Suprapubic skin (tissue), 4 donors: ENCODE data around the gene VEPH1. TPM values are rescaled to one million over a fixed set of nuclear protein-coding genes. Genes with fewer than 3 reads are reported as not detected.

ENCODE experiments used
- DNase-seq, 2 donors: peaks; one replicate each; pipeline ENCODE4 v3.0.0-alpha.2; 2019; ENCODE audit warnings: low spot score in 2 of 2
- H3K27ac ChIP-seq: fragments of 200-600 bp; sonication (generic); one replicate; pipeline ENCODE4 v1.5.1; 2019
- H3K27me3 ChIP-seq: fragments of 200-600 bp; sonication (generic); one replicate; pipeline ENCODE4 v1.5.1; 2019
- H3K36me3 ChIP-seq: fragments of 200-600 bp; sonication (generic); one replicate; pipeline ENCODE4 v1.5.1; 2019
- H3K4me1 ChIP-seq: fragments of 200-600 bp; sonication (generic); one replicate; pipeline ENCODE4 v1.5.1; 2019
- H3K4me3 ChIP-seq: fragments of 200-600 bp; sonication (generic); one replicate; pipeline ENCODE4 v1.5.1; 2019; ENCODE audit warnings: mild to moderate bottlenecking
- H3K9me3 ChIP-seq: fragments of 200-600 bp; sonication (generic); one replicate; pipeline ENCODE4 v1.5.1; 2019
- EP300 ChIP-seq: sonication (generic); formaldehyde crosslinking; IDR thresholded peaks from one replicate; pipeline ENCODE4 v1.6.1; 2017; ENCODE audit warnings: antibody characterized with exemption
- POLR2A ChIP-seq, 2 donors: fragments of 450-650 bp; IDR thresholded peaks; one replicate each; pipeline ENCODE4 v1.6.1; 2017; ENCODE audit warnings: antibody characterized with exemption in 2 of 2, mild to moderate bottlenecking in 2 of 2, moderate library complexity in 2 of 2
- POLR2AphosphoS5 ChIP-seq, 3 donors: sonication (generic); formaldehyde crosslinking; IDR thresholded peaks; one replicate each; pipeline ENCODE4 v1.6.1; 2017; ENCODE audit warnings: antibody characterized with exemption in 3 of 3
- WGBS: methylation state at CpG from one replicate; pipeline ENCODE4 v1.1.5; 2018; 5-methylcytosine and 5-hydroxymethylcytosine counted together
- total RNA-seq, 4 donors: library from RNA; depleted of rRNA; stranded (reverse); fragments of >200 nt; gene quantifications; one replicate each; pipeline ENCODE4 v1.1.0, GENCODE V29; 2016
- TF ChIP-seq, protein P1 (sequence below), 2 donors: fragments of 200-600 bp in 1 of 2; fragments of 450-650 bp in 1 of 2; sonication (generic) in 1 of 2; IDR thresholded peaks; one replicate each; pipeline ENCODE4 v1.5.1; 2016 to 2019; ENCODE audit warnings: antibody characterized with exemption in 2 of 2, mild to moderate bottlenecking in 1 of 2, moderate library complexity in 1 of 2

Gene VEPH1
- total RNA-seq, 4 donors from 2014 or later: 2.9 to 9.3 (median 5.7) TPM

DNA sequence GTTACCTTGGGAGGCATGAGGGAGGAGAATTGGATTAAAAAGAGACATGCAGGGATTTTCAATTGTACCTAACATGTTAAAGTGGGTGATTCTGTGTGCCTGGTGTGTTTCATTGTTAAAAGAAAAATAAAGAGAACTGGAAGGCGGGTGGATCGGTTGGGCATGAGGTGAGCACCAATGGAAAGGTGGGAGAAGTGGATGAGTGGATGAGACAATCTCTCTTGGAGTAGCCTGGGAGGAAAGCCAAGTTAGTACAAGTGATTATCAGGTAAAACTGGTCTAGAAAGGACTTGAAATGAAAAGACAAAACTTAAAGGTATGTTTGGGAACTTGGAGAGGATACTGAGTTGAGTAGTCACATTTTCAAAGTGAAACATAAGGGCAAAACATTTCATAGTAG is 12.1 kb downstream of the VEPH1 start:
- Histone ChIP-seq H3K4me3 (no peak overlapping the region), H3K9me3 (no peaks in the 10 kb centered on the region), H3K4me1 (peaks cover 7% of the 10 kb centered on the region), H3K27me3 (no peaks in the 10 kb centered on the region), H3K27ac (no peak overlapping the region), H3K36me3 (no peaks in the 10 kb centered on the region)
- TF ChIP-seq POLR2A (IDR thresholded peaks at IDR 0.05) (no peak), POLR2AphosphoS5 (IDR thresholded peaks at IDR 0.05) (no peak), EP300 (no peak)
- TF ChIP-seq, protein P1, sequence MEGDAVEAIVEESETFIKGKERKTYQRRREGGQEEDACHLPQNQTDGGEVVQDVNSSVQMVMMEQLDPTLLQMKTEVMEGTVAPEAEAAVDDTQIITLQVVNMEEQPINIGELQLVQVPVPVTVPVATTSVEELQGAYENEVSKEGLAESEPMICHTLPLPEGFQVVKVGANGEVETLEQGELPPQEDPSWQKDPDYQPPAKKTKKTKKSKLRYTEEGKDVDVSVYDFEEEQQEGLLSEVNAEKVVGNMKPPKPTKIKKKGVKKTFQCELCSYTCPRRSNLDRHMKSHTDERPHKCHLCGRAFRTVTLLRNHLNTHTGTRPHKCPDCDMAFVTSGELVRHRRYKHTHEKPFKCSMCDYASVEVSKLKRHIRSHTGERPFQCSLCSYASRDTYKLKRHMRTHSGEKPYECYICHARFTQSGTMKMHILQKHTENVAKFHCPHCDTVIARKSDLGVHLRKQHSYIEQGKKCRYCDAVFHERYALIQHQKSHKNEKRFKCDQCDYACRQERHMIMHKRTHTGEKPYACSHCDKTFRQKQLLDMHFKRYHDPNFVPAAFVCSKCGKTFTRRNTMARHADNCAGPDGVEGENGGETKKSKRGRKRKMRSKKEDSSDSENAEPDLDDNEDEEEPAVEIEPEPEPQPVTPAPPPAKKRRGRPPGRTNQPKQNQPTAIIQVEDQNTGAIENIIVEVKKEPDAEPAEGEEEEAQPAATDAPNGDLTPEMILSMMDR (IDR thresholded peaks at IDR 0.05): no peak
- DNase-seq: no peak
- WGBS: 67% methylated on average over 2 of the region's 2 CpGs

- no peak for TF ChIP-seq POLR2A (IDR thresholded peaks at IDR 0.05)
- no peak for TF ChIP-seq EP300
- no peak for TF ChIP-seq POLR2AphosphoS5 (IDR thresholded peaks at IDR 0.05)
- TF ChIP-seq, protein P1 (IDR thresholded peaks at IDR 0.05): no peak
- Histone ChIP-seq H3K4me3 (no peak overlapping the region), H3K27me3 (no peaks in the 10 kb centered on the region), H3K9me3 (no peaks in the 10 kb centered on the region), H3K4me1 (no peaks in the 10 kb centered on the region), H3K36me3 (no peaks in the 10 kb centered on the region), H3K27ac (no peak overlapping the region)
- DNase-seq: no peak
Measured at GRCh38 chr3:157488144-157488543, 15.1 kb downstream of the VEPH1 start.

GRCh38 chr3:157487339-157487738 is 15.9 kb downstream of the VEPH1 start:
- no peak for DNase-seq
- H3K27ac ChIP-seq: no peak overlapping the region
- TF ChIP-seq EP300 (no peak), POLR2A (IDR thresholded peaks at IDR 0.05) (no peak), POLR2AphosphoS5 (IDR thresholded peaks at IDR 0.05) (no peak)
- TF ChIP-seq, protein P1 (IDR thresholded peaks at IDR 0.05): no peak
- no peaks in the 10 kb centered on the region for H3K9me3 ChIP-seq
- 78% methylated on average over 1 of the region's 1 CpG for WGBS
- no peaks in the 10 kb centered on the region for H3K36me3 ChIP-seq
- no peaks in the 10 kb centered on the region for H3K4me1 ChIP-seq
- no peak overlapping the region for H3K4me3 ChIP-seq
- no peaks in the 10 kb centered on the region for H3K27me3 ChIP-seq

GRCh38 chr3:157479464-157480243 is 23.6 kb downstream of the VEPH1 start:
- 63% methylated on average over 1 of the region's 1 CpG for WGBS
- Histone ChIP-seq H3K27ac (no peak overlapping the region), H3K4me1 (no peaks in the 10 kb centered on the region), H3K36me3 (no peaks in the 10 kb centered on the region), H3K27me3 (no peaks in the 10 kb centered on the region), H3K4me3 (no peak overlapping the region), H3K9me3 (no peaks in the 10 kb centered on the region)
- no peak for DNase-seq
- TF ChIP-seq POLR2A (IDR thresholded peaks at IDR 0.05) (no peak), POLR2AphosphoS5 (IDR thresholded peaks at IDR 0.05) (no peak), EP300 (no peak)
- TF ChIP-seq, protein P1 (IDR thresholded peaks at IDR 0.05): no peak

GRCh38 chr3:157477441-157477840 is 25.8 kb downstream of the VEPH1 start:
- no peak overlapping the region for H3K4me3 ChIP-seq
- no peaks in the 10 kb centered on the region for H3K27me3 ChIP-seq
- H3K9me3 ChIP-seq: no peaks in the 10 kb centered on the region
- H3K36me3 ChIP-seq: no peaks in the 10 kb centered on the region
- H3K27ac ChIP-seq: no peak overlapping the region
- WGBS: 91% methylated on average over 3 of the region's 3 CpGs
- DNase-seq: no peak
- no peaks in the 10 kb centered on the region for H3K4me1 ChIP-seq
- TF ChIP-seq, protein P1 (IDR thresholded peaks at IDR 0.05): no peak
- TF ChIP-seq EP300 (no peak), POLR2AphosphoS5 (IDR thresholded peaks at IDR 0.05) (no peak), POLR2A (IDR thresholded peaks at IDR 0.05) (no peak)
